MG63 (cell line): ENCODE results near the gene MOBP. TPM values are rescaled to one million over a fixed set of nuclear protein-coding genes. Genes with fewer than 3 reads are reported as not detected.
A peak's percentile ranks its signal among the peaks of the same experiment; 100 is the strongest.

ENCODE experiments used
- DNase-seq: peaks from one replicate; pipeline ENCODE4 v3.0.0-alpha.2; 2020
- H3K27me3 ChIP-seq: fragments of 250-450 bp; sonication (Bioruptor Pico); 2 replicates; pipeline ENCODE4 v1.5.1; 2020; ENCODE audit warnings: mild to moderate bottlenecking, moderate library complexity
- H3K36me3 ChIP-seq: fragments of 250-450 bp; sonication (Bioruptor Pico); 2 replicates; pipeline ENCODE4 v1.5.1; 2020; ENCODE audit warnings: mild to moderate bottlenecking, moderate library complexity
- H3K4me3 ChIP-seq: fragments of 250-450 bp; sonication (Bioruptor Pico); 2 replicates; pipeline ENCODE4 v1.5.1; 2020; ENCODE audit warnings: mild to moderate bottlenecking, moderate library complexity
- H3K9me3 ChIP-seq: fragments of 250-450 bp; sonication (Bioruptor Pico); 2 replicates; pipeline ENCODE4 v1.5.1; 2020; ENCODE audit warnings: mild to moderate bottlenecking, moderate library complexity
- total RNA-seq: library from RNA; depleted of rRNA; stranded (reverse); fragments of >200 nt; shearing (Covaris generic); gene quantifications from 2 replicates; pipeline ENCODE4 v1.2.3, GENCODE V29; 2014; ENCODE audit warnings: low replicate concordance

MOBP gene
- total RNA-seq, 1 experiment from 2014 or later = not detected

- Histone ChIP-seq H3K9me3 (no peaks in the 10 kb centered on the region), H3K27me3 (no peaks in the 10 kb centered on the region), H3K4me3 (no peak overlapping the region), H3K36me3 (no peaks in the 10 kb centered on the region)
- no peak for DNase-seq
Measured at GRCh38 chr3:39513791-39514369, 46.4 kb downstream of the MOBP start.

- H3K36me3 ChIP-seq = no peaks in the 10 kb centered on the region
- H3K4me3 ChIP-seq = no peak overlapping the region
- no peaks in the 10 kb centered on the region for H3K9me3 ChIP-seq
- no peaks in the 10 kb centered on the region for H3K27me3 ChIP-seq
- DNase-seq = no peak
Measured at GRCh38 chr3:39515681-39516441, 48.4 kb downstream of the MOBP start.

DNA sequence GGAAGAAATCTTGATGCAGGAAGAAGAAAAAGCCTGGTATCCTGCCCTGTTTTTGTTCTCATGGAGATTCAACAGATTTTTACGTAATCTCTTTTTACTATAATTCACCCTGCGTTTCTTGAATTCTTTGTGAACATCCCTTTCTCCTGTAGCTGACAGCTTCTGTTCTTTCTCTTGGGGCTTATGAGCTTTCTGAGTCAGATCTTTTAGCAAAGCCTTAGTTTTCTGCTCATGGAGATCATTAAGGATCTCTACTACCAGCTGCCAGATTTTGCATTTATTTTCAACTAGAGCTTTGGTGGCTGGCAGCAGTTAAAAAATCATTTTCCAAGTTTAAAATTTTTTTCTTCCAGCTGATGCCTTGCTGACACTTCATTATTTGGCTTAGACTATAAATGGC is 51.6 kb downstream of the MOBP start:
- Histone ChIP-seq H3K27me3 (no peaks in the 10 kb centered on the region), H3K4me3 (no peak overlapping the region), H3K9me3 (0 out of 2 replicates have a peak, but pooled peaks cover 2% of the 10 kb centered on the region), H3K36me3 (no peaks in the 10 kb centered on the region)
- DNase-seq = no peak

- Histone ChIP-seq H3K27me3 (no peaks in the 10 kb centered on the region), H3K4me3 (no peak overlapping the region), H3K9me3 (0 out of 2 replicates have a peak, but pooled peaks cover 2% of the 10 kb centered on the region), H3K36me3 (no peaks in the 10 kb centered on the region)
- no peak for DNase-seq
Measured at GRCh38 chr3:39519554-39520288, 52.2 kb downstream of the MOBP start.

GRCh38 chr3:39521456-39521855 is 54.0 kb downstream of the MOBP start:
- DNase-seq = no peak
- no peaks in the 10 kb centered on the region for H3K27me3 ChIP-seq
- H3K4me3 ChIP-seq = no peak overlapping the region
- 0 out of 2 replicates have a peak, but pooled peaks cover 2% of the 10 kb centered on the region for H3K9me3 ChIP-seq
- no peaks in the 10 kb centered on the region for H3K36me3 ChIP-seq

GRCh38 chr3:39524107-39524506 is 56.6 kb downstream of the MOBP start:
- no peaks in the 10 kb centered on the region for H3K36me3 ChIP-seq
- H3K27me3 ChIP-seq = no peaks in the 10 kb centered on the region
- H3K9me3 ChIP-seq = 0 out of 2 replicates have a peak, but pooled peaks cover 2% of the 10 kb centered on the region
- H3K4me3 ChIP-seq = no peak overlapping the region
- no peak for DNase-seq

GRCh38 chr3:39528844-39529243 is 61.4 kb downstream of the MOBP start:
- Histone ChIP-seq H3K4me3 (no peak overlapping the region), H3K27me3 (no peaks in the 10 kb centered on the region), H3K36me3 (no peaks in the 10 kb centered on the region), H3K9me3 (0 out of 2 replicates have a peak, but pooled peaks cover 1% of the 10 kb centered on the region)
- no peak for DNase-seq

DNA sequence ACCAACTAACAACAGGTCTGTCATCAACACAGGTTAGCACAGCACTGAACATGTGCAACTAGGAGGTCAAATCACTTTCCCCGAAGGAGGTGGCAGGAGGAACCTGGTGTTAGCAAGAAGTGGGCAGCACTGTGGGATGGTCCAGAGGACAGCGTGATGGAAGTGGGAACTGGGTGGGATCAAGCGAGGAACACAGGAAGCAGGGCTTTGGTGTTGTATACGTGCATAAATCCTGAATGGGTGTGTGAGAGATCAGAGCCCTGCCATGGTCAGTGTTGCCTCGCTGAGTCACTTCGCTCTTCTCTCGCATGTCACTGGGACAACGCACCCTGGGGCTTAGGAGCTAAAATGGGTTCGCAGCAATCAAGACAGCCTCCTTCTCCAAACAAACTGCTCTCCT is 62.1 kb downstream of the MOBP start:
- Histone ChIP-seq H3K27me3 (no peaks in the 10 kb centered on the region), H3K9me3 (no peaks in the 10 kb centered on the region), H3K4me3 (no peak overlapping the region), H3K36me3 (no peaks in the 10 kb centered on the region)
- DNase-seq = no peak

GRCh38 chr3:39531066-39531465 is 63.6 kb downstream of the MOBP start:
- DNase-seq = peak; percentile 17
- Histone ChIP-seq H3K9me3 (no peaks in the 10 kb centered on the region), H3K36me3 (no peaks in the 10 kb centered on the region), H3K4me3 (no peak overlapping the region), H3K27me3 (no peaks in the 10 kb centered on the region)

DNA sequence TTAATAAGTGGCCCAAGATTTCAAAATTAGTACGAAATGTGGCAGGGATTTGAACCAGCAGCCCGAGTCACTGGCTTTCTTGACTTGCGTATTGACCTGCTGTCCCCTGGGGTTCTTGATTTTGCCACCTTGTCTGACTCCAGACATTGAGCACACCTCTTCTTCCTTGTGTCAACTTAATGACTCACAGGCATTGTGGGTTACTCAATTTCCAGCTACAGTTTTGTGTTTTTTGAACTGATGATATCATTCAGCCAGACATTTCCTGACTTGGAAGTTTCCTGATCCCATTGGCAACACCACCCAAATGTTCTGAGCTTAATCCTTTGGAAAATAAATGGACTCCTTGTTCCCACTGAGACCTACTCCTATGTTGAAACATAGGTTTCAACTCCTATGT is 64.2 kb downstream of the MOBP start:
- Histone ChIP-seq H3K36me3 (no peaks in the 10 kb centered on the region), H3K4me3 (no peak overlapping the region), H3K27me3 (no peaks in the 10 kb centered on the region), H3K9me3 (no peaks in the 10 kb centered on the region)
- DNase-seq = peak; percentile 13

- DNase-seq = no peak
- Histone ChIP-seq H3K4me3 (no peak overlapping the region), H3K36me3 (no peaks in the 10 kb centered on the region), H3K27me3 (no peaks in the 10 kb centered on the region), H3K9me3 (no peaks in the 10 kb centered on the region)
Measured at GRCh38 chr3:39532777-39533176, 65.3 kb downstream of the MOBP start.

- Histone ChIP-seq H3K9me3 (no peaks in the 10 kb centered on the region), H3K4me3 (no peak overlapping the region), H3K27me3 (no peaks in the 10 kb centered on the region), H3K36me3 (no peaks in the 10 kb centered on the region)
- DNase-seq = no peak
Measured at GRCh38 chr3:39533226-39533625, 65.7 kb downstream of the MOBP start.

DNA sequence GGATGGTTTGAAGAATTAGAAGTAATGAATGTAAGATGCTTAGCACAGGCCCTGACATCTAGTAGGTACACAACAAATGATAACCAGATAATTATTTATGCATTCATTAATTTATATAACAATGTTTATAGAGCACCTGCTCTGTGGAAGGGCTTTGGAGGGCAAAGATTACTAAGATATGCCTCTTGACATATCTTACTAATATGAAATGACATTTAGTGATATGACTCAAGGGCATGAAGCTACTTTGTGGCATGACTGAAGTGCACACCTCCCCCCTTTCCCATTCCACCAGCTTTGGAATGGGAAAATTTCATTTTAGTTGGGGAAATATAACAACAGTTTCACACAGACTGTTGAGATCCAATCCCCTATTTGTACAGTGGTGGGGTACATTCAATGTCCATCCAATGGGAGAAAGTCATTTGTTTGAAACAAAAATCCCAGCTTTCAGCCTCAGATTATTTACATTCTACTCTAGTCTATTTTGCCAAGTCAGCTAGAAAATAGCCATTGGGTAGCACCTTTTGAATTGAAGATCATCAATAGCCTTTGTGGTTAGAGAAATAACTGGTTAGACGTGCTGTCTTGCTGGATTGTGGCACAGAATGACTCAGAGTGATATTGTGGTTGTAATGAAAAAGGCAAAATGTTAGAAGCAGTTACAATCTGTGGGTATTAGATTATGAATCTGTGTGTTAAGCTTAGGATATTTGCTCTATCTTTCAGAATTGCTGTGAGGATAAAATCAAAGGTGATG is 72.9 kb downstream of the MOBP start:
- DNase-seq = no peak
- Histone ChIP-seq H3K27me3 (no peaks in the 10 kb centered on the region), H3K9me3 (no peaks in the 10 kb centered on the region), H3K4me3 (no peak overlapping the region), H3K36me3 (no peaks in the 10 kb centered on the region)

- Histone ChIP-seq H3K4me3 (no peak overlapping the region), H3K36me3 (no peaks in the 10 kb centered on the region), H3K9me3 (no peaks in the 10 kb centered on the region), H3K27me3 (no peaks in the 10 kb centered on the region)
- DNase-seq = no peak
Measured at GRCh38 chr3:39541442-39541841, 74.0 kb downstream of the MOBP start.

DNA sequence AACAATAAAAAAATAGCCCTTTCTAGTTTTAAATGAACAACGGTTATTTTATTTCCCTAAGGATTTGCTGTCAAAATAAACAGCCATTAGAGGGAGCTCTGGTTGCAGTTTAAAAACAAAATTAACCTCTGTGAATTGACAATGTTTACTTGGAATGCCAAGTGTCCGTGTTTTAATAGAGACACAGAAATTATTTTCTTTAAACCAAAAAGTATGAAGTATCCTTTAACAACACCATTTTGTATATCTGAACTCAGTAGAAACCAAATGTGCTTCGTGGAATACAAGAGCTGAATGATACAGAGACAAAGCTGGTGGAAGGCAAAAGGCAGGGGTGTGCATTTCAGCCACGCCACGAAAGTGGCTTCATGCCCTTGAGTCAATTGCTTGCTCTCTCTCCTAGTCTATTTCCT is 74.4 kb downstream of the MOBP start:
- H3K27me3 ChIP-seq = no peaks in the 10 kb centered on the region
- no peaks in the 10 kb centered on the region for H3K36me3 ChIP-seq
- no peak overlapping the region for H3K4me3 ChIP-seq
- no peak for DNase-seq
- no peaks in the 10 kb centered on the region for H3K9me3 ChIP-seq

- H3K36me3 ChIP-seq = no peaks in the 10 kb centered on the region
- DNase-seq = no peak
- no peak overlapping the region for H3K4me3 ChIP-seq
- H3K9me3 ChIP-seq = no peaks in the 10 kb centered on the region
- no peaks in the 10 kb centered on the region for H3K27me3 ChIP-seq
Measured at GRCh38 chr3:39542588-39542988, 75.1 kb downstream of the MOBP start.

- H3K27me3 ChIP-seq = no peaks in the 10 kb centered on the region
- no peaks in the 10 kb centered on the region for H3K36me3 ChIP-seq
- H3K9me3 ChIP-seq = no peaks in the 10 kb centered on the region
- H3K4me3 ChIP-seq = no peak overlapping the region
- DNase-seq = no peak
Measured at GRCh38 chr3:39548282-39548681, 80.8 kb downstream of the MOBP start.
